ENCODE measurements around the gene C3.

DNA sequence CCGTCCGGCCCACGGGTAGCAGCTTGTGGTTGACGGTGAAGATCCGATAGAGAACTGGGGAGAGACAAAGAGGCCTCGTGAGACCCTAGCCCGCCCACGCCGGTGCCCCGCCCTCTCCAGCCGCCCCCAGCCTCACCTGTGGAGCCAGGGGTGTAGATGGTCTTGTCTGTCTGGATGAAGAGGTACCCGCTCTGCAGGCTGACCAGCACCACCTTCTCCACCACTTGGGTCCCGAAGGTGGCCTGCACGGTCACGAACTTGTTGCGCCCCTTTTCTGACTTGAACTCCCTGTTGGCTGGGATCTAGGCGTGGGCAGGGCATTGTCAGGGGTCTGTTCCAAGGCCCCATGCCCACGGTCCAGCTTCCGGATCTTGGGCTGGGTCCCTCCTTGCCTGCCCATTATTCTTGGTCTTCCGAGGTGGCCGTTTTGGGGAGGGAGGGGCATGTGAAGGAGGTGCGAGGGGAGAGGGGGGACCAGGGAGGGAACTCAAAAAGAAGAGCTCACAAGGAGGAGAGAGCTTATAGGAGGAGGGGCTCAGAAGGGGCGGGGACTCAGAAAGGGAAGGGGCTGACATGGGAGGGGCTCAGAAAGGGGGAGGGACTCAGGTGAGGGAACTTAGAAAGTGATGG is 2.2 kb downstream of the C3 start:
- TF ChIP-seq CREB1 (CRISPR knock-in tag; IDR thresholded peaks at IDR 0.05; ENCODE audit: low read depth) (no peak), CTCF (conservative IDR thresholded peaks at IDR 0.05; ENCODE audit: low read depth in 2 of 2) (no peak), STAT1 (IDR thresholded peaks at IDR 0.05; ENCODE audit: unreplicated experiment) (no peak), EZH2phosphoT487 (IDR thresholded peaks at IDR 0.05; ENCODE audit: unreplicated experiment) (no peak), EZH2 (IDR thresholded peaks at IDR 0.05; ENCODE audit: low read depth, unreplicated experiment) (no peak), POLR2AphosphoS5 (IDR thresholded peaks at IDR 0.05; ENCODE audit: low read depth) (no peak), REST (IDR thresholded peaks at IDR 0.05; ENCODE audit: unreplicated experiment) (no peak)

All from GM23338 (cell line).